MM.1S (cell line): ENCODE results near the gene PTPN3.
A peak's percentile ranks its signal among the peaks of the same experiment; 100 is the strongest.
"Not testable (repeated sequence)": the region's sequence is repeated elsewhere in the genome, so short reads cannot be mapped to it uniquely, and the experiment has no call there.

Experiments
- DNase-seq: peaks from one replicate; pipeline ENCODE4 v3.0.0-alpha.2; 2015
- H2AFZ ChIP-seq: fragments of 300-600 bp; sonication (generic); 2 replicates; pipeline ENCODE4 v1.6.0; 2016; ENCODE audit warnings: antibody characterized with exemption, low read length
- H3F3A ChIP-seq: fragments of 300-600 bp; sonication (generic); 2 replicates; pipeline ENCODE4 v1.6.1; 2016; ENCODE audit warnings: mild to moderate bottlenecking, antibody characterized with exemption, low read length, moderate library complexity, mixed read lengths; ENCODE audit not compliant: insufficient read depth
- H3K27ac ChIP-seq: fragments of 300-600 bp; sonication (generic); 2 replicates; pipeline ENCODE4 v1.5.1; 2016; ENCODE audit warnings: mild to moderate bottlenecking, low read length
- H3K27me3 ChIP-seq: fragments of 300-600 bp; sonication (generic); replicated peaks from 2 replicates; pipeline ENCODE4 v1.6.0; 2016; ENCODE audit warnings: low read length; ENCODE audit not compliant: insufficient read depth
- H3K36me3 ChIP-seq: fragments of 300-600 bp; sonication (generic); replicated peaks from 2 replicates; pipeline ENCODE4 v1.6.1; 2016; ENCODE audit warnings: mild to moderate bottlenecking, low read length, mixed read lengths; ENCODE audit not compliant: insufficient read depth
- H3K4me1 ChIP-seq: fragments of 300-600 bp; sonication (generic); 2 replicates; pipeline ENCODE4 v1.6.1; 2016; ENCODE audit warnings: low read length, mixed read lengths
- H3K4me2 ChIP-seq: fragments of 300-600 bp; sonication (generic); 2 replicates; pipeline ENCODE4 v1.6.0; 2016; ENCODE audit warnings: low read depth, low read length
- H3K4me3 ChIP-seq: fragments of 300-600 bp; sonication (generic); 2 replicates; pipeline ENCODE4 v1.5.1; 2016; ENCODE audit warnings: low read length, mixed read lengths
- H3K79me2 ChIP-seq: fragments of 300-600 bp; sonication (generic); 2 replicates; pipeline ENCODE4 v1.6.1; 2016; ENCODE audit warnings: mixed run types, low read length, mixed read lengths
- H3K9ac ChIP-seq: fragments of 300-600 bp; sonication (generic); 2 replicates; pipeline ENCODE4 v1.6.1; 2016; ENCODE audit warnings: low read length, mixed read lengths
- H3K9me2 ChIP-seq: fragments of 300-600 bp; sonication (generic); replicated peaks from 2 replicates; pipeline ENCODE4 v1.6.1; 2016; ENCODE audit warnings: mild to moderate bottlenecking, low read length, mixed read lengths; ENCODE audit not compliant: insufficient read depth
- H3K9me3 ChIP-seq: fragments of 300-600 bp; sonication (generic); replicated peaks from 2 replicates; pipeline ENCODE4 v1.6.1; 2016; ENCODE audit warnings: mild to moderate bottlenecking, low read length, mixed read lengths; ENCODE audit not compliant: insufficient read depth
- H4K20me1 ChIP-seq: fragments of 300-600 bp; sonication (generic); 2 replicates; pipeline ENCODE4 v1.6.1; 2016; ENCODE audit warnings: mild to moderate bottlenecking, low read length, moderate library complexity, mixed read lengths; ENCODE audit not compliant: insufficient read depth
- CTCF ChIP-seq: fragments of 300-600 bp; sonication (generic); IDR thresholded peaks from 2 replicates; pipeline ENCODE4 v1.5.1; 2016; ENCODE audit warnings: antibody characterized with exemption, low read length, mixed read lengths
- EZH2 ChIP-seq: fragments of 300-600 bp; sonication (generic); optimal IDR thresholded peaks from 2 replicates; pipeline ENCODE3; 2017; ENCODE audit warnings: low read depth, mild to moderate bottlenecking, antibody characterized with exemption, low read length, mixed read lengths
- EZH2phosphoT487 ChIP-seq: fragments of 300-600 bp; sonication (generic); IDR thresholded peaks from 2 replicates; pipeline ENCODE4 v1.6.1; 2018; ENCODE audit warnings: antibody characterized with exemption, low read length

Gene PTPN3

GRCh38 chr9:109513871-109514270 is 15.8 kb upstream of the PTPN3 start:
- DNase-seq = no peak
- H3K4me3 ChIP-seq = no peak overlapping the region
- no peaks in the 10 kb centered on the region for H3K79me2 ChIP-seq
- H3K27me3 ChIP-seq = no peaks in the 10 kb centered on the region
- no peak for TF ChIP-seq EZH2phosphoT487
- TF ChIP-seq EZH2 = no peak
- TF ChIP-seq CTCF = no peak
- no peak overlapping the region for H3K4me2 ChIP-seq
- no peaks in the 10 kb centered on the region for H3K36me3 ChIP-seq
- H4K20me1 ChIP-seq = no peaks in the 10 kb centered on the region
- H3K27ac ChIP-seq = no peak overlapping the region
- no peak overlapping the region for H2AFZ ChIP-seq
- H3K9me2 ChIP-seq = no peaks in the 10 kb centered on the region
- H3K4me1 ChIP-seq = peaks cover 41% of the 10 kb centered on the region
- H3K9ac ChIP-seq = no peak overlapping the region
- no peaks in the 10 kb centered on the region for H3K9me3 ChIP-seq
- H3F3A ChIP-seq = peaks cover 20% of the 10 kb centered on the region

- peak; percentile 81 for DNase-seq
- no peaks in the 10 kb centered on the region for H4K20me1 ChIP-seq
- H3F3A ChIP-seq = peaks cover 20% of the 10 kb centered on the region
- no peaks in the 10 kb centered on the region for H3K9me2 ChIP-seq
- TF ChIP-seq CTCF (no peak), EZH2phosphoT487 (no peak), EZH2 (no peak)
- H3K36me3 ChIP-seq = no peaks in the 10 kb centered on the region
- no peaks in the 10 kb centered on the region for H3K79me2 ChIP-seq
- peaks cover 30% of the 10 kb centered on the region for H3K4me1 ChIP-seq
- peak overlapping the region; percentile 57; the same call in 1 of the 2 replicates for H2AFZ ChIP-seq
- no peaks in the 10 kb centered on the region for H3K27me3 ChIP-seq
- H3K9me3 ChIP-seq = no peaks in the 10 kb centered on the region
- peak overlapping the region; percentile 28; the same call in 1 of the 2 replicates for H3K9ac ChIP-seq
- H3K4me3 ChIP-seq = no peak overlapping the region
- peak overlapping the region; percentile 44; the same call in 1 of the 2 replicates for H3K4me2 ChIP-seq
- peak overlapping the region; percentile 85 for H3K27ac ChIP-seq
Observed at GRCh38 chr9:109512170-109512756, 14.2 kb upstream of the PTPN3 start.

DNA sequence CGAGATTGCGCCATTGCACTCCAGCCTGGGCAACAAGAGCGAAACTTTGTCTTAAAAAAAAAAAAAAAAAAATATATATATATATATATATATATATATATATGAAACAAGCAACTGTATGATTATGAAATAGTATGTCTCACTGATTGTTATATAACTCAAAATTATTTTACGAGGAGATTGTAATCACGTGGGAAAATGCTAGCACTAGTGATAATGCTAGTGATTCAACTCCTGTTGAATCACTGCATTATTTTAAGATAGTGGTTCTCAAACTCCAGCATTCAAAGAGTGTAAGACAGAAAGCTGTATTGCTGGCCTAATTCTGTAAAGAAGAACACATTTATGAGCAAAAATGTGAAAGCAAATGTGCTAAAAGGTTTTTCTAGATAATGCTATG is 12.4 kb upstream of the PTPN3 start:
- DNase-seq = no peak
- no peak overlapping the region for H2AFZ ChIP-seq
- peaks cover 20% of the 10 kb centered on the region for H3F3A ChIP-seq
- H3K79me2 ChIP-seq = no peaks in the 10 kb centered on the region
- H3K4me1 ChIP-seq = peaks cover 39% of the 10 kb centered on the region
- H3K4me3 ChIP-seq = no peak overlapping the region
- no peaks in the 10 kb centered on the region for H3K27me3 ChIP-seq
- H4K20me1 ChIP-seq = no peaks in the 10 kb centered on the region
- no peak overlapping the region for H3K9ac ChIP-seq
- no peak overlapping the region for H3K4me2 ChIP-seq
- no peaks in the 10 kb centered on the region for H3K36me3 ChIP-seq
- H3K9me2 ChIP-seq = no peaks in the 10 kb centered on the region
- no peak overlapping the region for H3K27ac ChIP-seq
- TF ChIP-seq EZH2 (no peak), EZH2phosphoT487 (no peak), CTCF (no peak)
- H3K9me3 ChIP-seq = no peaks in the 10 kb centered on the region

DNA sequence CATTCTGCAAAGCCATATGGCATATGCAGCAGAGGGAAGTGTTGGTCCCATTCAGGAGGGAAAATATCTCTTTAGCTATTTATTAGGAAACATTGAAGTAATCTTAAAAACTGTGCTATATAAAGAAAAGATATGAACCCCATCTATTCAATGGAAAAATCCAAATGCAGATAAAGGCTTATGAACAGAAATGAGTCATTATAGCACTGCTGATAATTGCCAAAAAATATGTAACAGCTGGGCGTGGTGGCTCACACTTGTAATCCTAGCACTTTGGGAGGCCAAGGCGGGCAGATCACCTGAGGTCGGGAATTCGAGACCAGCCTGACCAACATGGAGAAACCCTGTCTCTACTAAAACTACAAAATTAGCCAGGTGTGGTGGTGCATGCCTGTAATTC is 11.9 kb upstream of the PTPN3 start:
- not testable (repeated sequence) for H3K4me2 ChIP-seq, H3K9me2 ChIP-seq, H3K79me2 ChIP-seq, H4K20me1 ChIP-seq, H2AFZ ChIP-seq, H3K9me3 ChIP-seq, H3K9ac ChIP-seq, H3K27ac ChIP-seq, H3K27me3 ChIP-seq, H3K36me3 ChIP-seq, DNase-seq, H3K4me3 ChIP-seq
- Histone ChIP-seq H3K4me1 (peaks cover 39% of the 10 kb centered on the region), H3F3A (peaks cover 20% of the 10 kb centered on the region)
